ENCODE results near the gene SLC39A8.

Gene SLC39A8

GRCh38 chr4:102219129-102219528 is 126.2 kb downstream of the SLC39A8 start:
- DNase-seq: no peak

GRCh38 chr4:102218656-102219055 is 126.6 kb downstream of the SLC39A8 start:
- DNase-seq: no peak

GRCh38 chr4:102217775-102218355 is 127.4 kb downstream of the SLC39A8 start:
- DNase-seq: no peak

- no peak for DNase-seq
Measured at GRCh38 chr4:102217345-102217744, 127.9 kb downstream of the SLC39A8 start.

GRCh38 chr4:102216666-102217065 is 128.6 kb downstream of the SLC39A8 start:
- no peak for DNase-seq

- DNase-seq: no peak
Measured at GRCh38 chr4:102213031-102213430, 132.3 kb downstream of the SLC39A8 start.
